Activated T-cell treated with anti-CD3 and anti-CD28 coated beads for 4 hours (primary cell): ENCODE results near the gene ZCCHC18.

Experiments
- DNase-seq: peaks from one replicate; pipeline ENCODE4 v3.0.0-alpha.2; 2020

The ZCCHC18 gene

DNA sequence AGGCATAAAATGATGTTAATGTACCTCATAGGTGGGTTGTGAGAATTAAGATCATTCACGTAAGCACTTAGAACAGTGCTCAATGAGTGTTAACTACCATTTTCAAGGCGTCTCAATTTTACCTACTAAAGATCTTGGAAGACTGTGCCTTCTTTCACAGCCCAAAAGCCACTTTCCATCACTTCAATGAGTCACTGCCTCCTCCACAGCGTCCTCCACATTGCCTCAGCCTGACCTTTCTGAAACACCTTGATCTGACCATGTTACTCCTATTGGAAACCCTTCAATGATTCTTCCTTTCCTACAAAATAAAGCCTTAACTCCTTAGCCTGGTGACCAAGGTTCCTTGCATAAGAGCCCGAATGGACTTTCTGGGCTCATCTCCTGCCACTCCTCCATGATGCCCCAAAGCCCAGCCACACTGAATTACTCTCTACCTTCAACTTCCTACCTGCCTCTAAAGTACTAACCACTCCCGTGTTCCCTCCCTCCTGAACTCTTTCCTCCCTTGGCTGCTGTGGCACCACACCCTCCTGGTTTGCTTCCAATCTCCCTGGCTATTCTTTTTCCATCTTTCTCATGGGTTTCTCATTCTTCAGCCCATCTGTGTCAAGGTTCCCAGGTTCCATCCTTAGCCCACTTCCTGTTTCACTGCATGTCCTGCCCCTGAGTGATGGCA lies 22.4 kb downstream of the ZCCHC18 start:
- DNase-seq = no peak

- DNase-seq = no peak
These were observed 23.4 kb downstream of the ZCCHC18 start for GRCh38 chrX:104135677-104136076.

GRCh38 chrX:104136241-104137019 lies 24.1 kb downstream of the ZCCHC18 start:
- DNase-seq = peak; percentile 44

DNA sequence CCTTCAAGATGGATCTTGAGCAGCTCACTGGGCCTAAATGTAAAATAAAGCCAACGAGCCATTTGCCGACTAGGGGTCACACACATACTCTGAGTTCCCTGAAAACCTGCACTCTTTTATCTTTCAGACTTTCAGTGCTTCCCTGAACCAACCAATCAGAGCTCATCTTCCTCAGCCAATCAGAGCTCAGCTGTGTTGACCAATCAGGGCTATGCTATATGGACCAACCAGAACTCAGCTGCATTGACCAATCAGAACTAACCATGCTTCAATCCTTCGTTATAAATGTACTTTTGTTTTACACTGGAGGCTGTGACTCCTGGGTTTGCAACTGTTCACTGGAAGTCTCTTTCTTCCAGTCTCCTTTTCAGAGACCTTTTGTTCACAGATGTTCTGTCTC lies 25.2 kb downstream of the ZCCHC18 start:
- no peak for DNase-seq

DNA sequence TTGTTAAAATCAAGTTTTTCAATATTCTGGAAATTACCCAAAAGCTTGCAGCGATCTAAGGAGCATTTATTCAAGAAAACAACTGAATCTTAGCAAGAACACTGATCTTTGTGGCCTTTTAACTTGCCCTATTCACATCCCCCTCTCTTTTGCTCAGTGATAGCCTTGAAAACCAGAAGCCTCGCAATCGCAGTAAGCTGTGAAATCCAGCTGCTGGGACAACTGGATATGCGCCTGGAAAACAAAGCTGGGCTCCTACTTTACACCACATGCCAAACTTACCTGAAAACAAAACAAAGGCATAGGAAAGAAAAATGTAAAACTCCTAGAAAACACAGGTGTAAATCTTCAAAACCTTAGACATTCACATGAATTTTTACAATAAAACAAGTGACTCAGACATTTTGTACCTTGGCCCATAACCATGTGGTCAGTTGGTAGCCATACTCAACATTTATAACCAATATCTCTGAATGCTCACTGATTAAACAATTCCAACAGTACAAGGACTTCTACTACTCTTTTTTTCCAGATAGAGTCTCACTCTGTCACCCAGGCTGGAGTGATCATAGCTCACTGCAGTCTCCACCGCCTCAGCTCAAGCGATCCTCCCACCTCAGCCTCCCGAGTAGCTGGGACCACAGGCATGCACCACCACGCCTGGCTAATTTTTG lies 28.9 kb downstream of the ZCCHC18 start:
- DNase-seq = no peak

DNA sequence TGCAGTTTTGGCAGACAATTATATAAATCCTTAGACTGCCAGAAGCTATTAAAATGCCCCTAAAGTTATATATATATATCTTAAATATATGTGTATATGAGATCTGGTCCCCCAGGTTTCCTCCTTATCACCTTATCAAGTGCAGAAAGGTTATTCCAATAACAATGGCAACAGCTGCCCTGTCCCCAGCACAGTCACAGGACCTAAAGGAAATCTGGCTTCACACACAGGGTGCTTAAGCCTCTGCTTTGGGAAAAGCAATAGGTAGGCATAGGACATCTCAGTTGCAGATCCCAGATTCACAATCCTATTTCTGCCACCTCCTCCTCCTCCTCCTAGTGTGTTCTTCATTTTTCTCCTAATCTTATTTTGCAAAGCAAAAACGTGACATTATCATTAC lies 38.7 kb downstream of the ZCCHC18 start:
- DNase-seq = no peak

GRCh38 chrX:104156630-104157529 lies 44.6 kb downstream of the ZCCHC18 start, which contains the start of gene SLC25A53:
SLC25A53 (minus strand) TSS chrX:104157009; CDS start chrX:104105257, 51,752 bp downstream.
- peak; percentile 59 for DNase-seq
